Tongue (tissue), 2 donors: ENCODE measurements around the gene PIGR. TPM values are rescaled to one million over a fixed set of nuclear protein-coding genes. Genes with fewer than 3 reads are reported as not detected.
"Not testable (repeated sequence)": the region's sequence is repeated elsewhere in the genome, so short reads cannot be mapped to it uniquely, and the experiment has no call there.

Experiments
- DNase-seq: peaks from one replicate; pipeline ENCODE4 v3.0.0-alpha.2; 2015
- total RNA-seq: library from RNA; depleted of rRNA; stranded (reverse); fragments of >200 nt; gene quantifications from one replicate; pipeline ENCODE4 v1.2.3, GENCODE V29; 2014

The PIGR gene
- total RNA-seq, 1 donor from 2014 or later, result 4.2 TPM

GRCh38 chr1:206932177-206932576 lies 14.1 kb downstream of the PIGR start:
- no peak for DNase-seq

- DNase-seq, result no peak
These were observed 14.6 kb downstream of the PIGR start for GRCh38 chr1:206931709-206932108.

- DNase-seq, result no peak
These were observed 16.0 kb downstream of the PIGR start for GRCh38 chr1:206930210-206930798.

GRCh38 chr1:206929524-206929923 lies 16.7 kb downstream of the PIGR start:
- DNase-seq, result no peak

GRCh38 chr1:206926286-206926685 lies 20.0 kb downstream of the PIGR start:
- DNase-seq, result no peak

GRCh38 chr1:206925106-206925736 lies 21.0 kb downstream of the PIGR start:
- no peak for DNase-seq

GRCh38 chr1:206924592-206925105 lies 21.6 kb downstream of the PIGR start:
- no peak for DNase-seq

GRCh38 chr1:206923961-206924557 lies 22.2 kb downstream of the PIGR start:
- not testable (repeated sequence) for DNase-seq

- no peak for DNase-seq
These were observed 23.0 kb downstream of the PIGR start for GRCh38 chr1:206923009-206923960.

- DNase-seq, result no peak
These were observed 23.7 kb downstream of the PIGR start for GRCh38 chr1:206922524-206922923.

- DNase-seq, result no peak
These were observed 24.4 kb downstream of the PIGR start, which contains the start of gene FCMR for GRCh38 chr1:206921772-206922265. TSS of gene FCMR (minus strand) at chr1:206921941. CDS start at chr1:206921854, 87 bp downstream.

- DNase-seq, result no peak
These were observed 28.2 kb downstream of the PIGR start for GRCh38 chr1:206918076-206918475.

- DNase-seq, result no peak
These were observed 30.1 kb downstream of the PIGR start for GRCh38 chr1:206916000-206916709.

- no peak for DNase-seq
These were observed 31.1 kb downstream of the PIGR start for GRCh38 chr1:206915030-206915735.

- no peak for DNase-seq
These were observed 32.3 kb downstream of the PIGR start for GRCh38 chr1:206913766-206914537.

GRCh38 chr1:206912445-206913095 lies 33.7 kb downstream of the PIGR start:
- peak; percentile 92 for DNase-seq

- peak; percentile 72 for DNase-seq
These were observed 35.1 kb downstream of the PIGR start for GRCh38 chr1:206911064-206911663.

GRCh38 chr1:206909883-206910318 lies 36.4 kb downstream of the PIGR start:
- no peak for DNase-seq
